CD4-positive, alpha-beta T cell (primary cell): ENCODE results near the gene ARHGEF4. TPM values are rescaled to one million over a fixed set of nuclear protein-coding genes. Genes with fewer than 3 reads are reported as not detected.

Source experiments
- ATAC-seq: fragments of 200-7000 bp; cut with Tn5 transposase; one replicate; pipeline ENCODE4 v1.10.0; 2022; ENCODE audit warnings: mild to moderate bottlenecking; ENCODE audit not compliant: poor library complexity
- CTCF ChIA-PET: fragments of 350-600 bp; sonication (Branson Sonifier 250); formaldehyde crosslinking; loops from one replicate; lab custom pipeline; 2021; ENCODE audit warnings: antibody characterized with exemption, inconsistent platforms; lab: Charles Lee
- POLR2A ChIA-PET: fragments of 350-600 bp; sonication (Branson Sonifier 250); formaldehyde crosslinking; loops from one replicate; lab custom pipeline; 2021; ENCODE audit warnings: antibody characterized with exemption, inconsistent platforms; lab: Charles Lee
- DNase-seq, 14 experiments: peaks; one replicate each; pipeline ENCODE4 v3.0.0-alpha.2; 2013 to 2020; ENCODE audit warnings: mixed read lengths in 2 of 14
- H3K27ac ChIP-seq, 2 donors: one replicate each; pipeline versions ENCODE4 v1.5.1 to v1.7.0; 2013; ENCODE audit warnings: low read length in 2 of 2, low read depth in 1 of 2, mild to moderate bottlenecking in 1 of 2
- H3K27me3 ChIP-seq, 2 experiments: 1 replicate in 1 of 2; 2 replicates in 1 of 2; pipeline versions ENCODE4 v1.6.1 to v1.7.0; 2013; ENCODE audit warnings: low read length in 2 of 2, control low read depth in 1 of 2, mild to moderate bottlenecking in 1 of 2, moderate library complexity in 1 of 2; ENCODE audit not compliant: insufficient read depth in 2 of 2, control insufficient read depth in 1 of 2
- H3K36me3 ChIP-seq: one replicate; pipeline ENCODE4 v1.6.1; 2013; ENCODE audit warnings: low read length, control low read depth; ENCODE audit not compliant: insufficient read depth
- H3K4me1 ChIP-seq: one replicate; pipeline ENCODE4 v1.6.1; 2013; ENCODE audit warnings: low read length, control low read depth; ENCODE audit not compliant: insufficient read depth
- H3K4me3 ChIP-seq: one replicate; pipeline ENCODE4 v1.5.1; 2013; ENCODE audit warnings: mild to moderate bottlenecking, low read length, moderate library complexity
- H3K9me3 ChIP-seq, 2 experiments: 1 replicate in 1 of 2; 2 replicates in 1 of 2; pipeline versions ENCODE4 v1.6.1 to v1.7.0; 2013; ENCODE audit warnings: low read length in 2 of 2, mild to moderate bottlenecking in 2 of 2, control low read depth in 1 of 2, moderate library complexity in 1 of 2; ENCODE audit not compliant: control insufficient read depth in 1 of 2, insufficient read depth in 1 of 2
- H3K27ac Mint-ChIP-seq: one replicate; pipeline ENCODE4 v1.8.0; 2020; ENCODE audit warnings: mixed read lengths
- H3K27me3 Mint-ChIP-seq: one replicate; pipeline ENCODE4 v1.8.0; 2021; ENCODE audit warnings: mixed read lengths
- H3K36me3 Mint-ChIP-seq: one replicate; pipeline ENCODE4 v1.8.0; 2021; ENCODE audit warnings: low read depth, mixed read lengths
- H3K4me1 Mint-ChIP-seq: one replicate; pipeline ENCODE4 v1.8.0; 2021; ENCODE audit warnings: low read depth, mixed read lengths
- H3K4me3 Mint-ChIP-seq: one replicate; pipeline ENCODE4 v1.8.0; 2020; ENCODE audit warnings: mild to moderate bottlenecking, mixed read lengths
- H3K9me3 Mint-ChIP-seq: one replicate; pipeline ENCODE4 v1.8.0; 2020; ENCODE audit warnings: mixed read lengths
- CTCF ChIP-seq: fragments of 200-600 bp; IDR thresholded peaks from one replicate; pipeline ENCODE4 v1.8.0; 2022; ENCODE audit warnings: antibody characterized with exemption, mild to moderate bottlenecking
- intact Hi-C, 2 experiments: fragments of 100-400 bp; cut with DNase I in 1 of 2; cut with micrococcal nuclease in 1 of 2; formaldehyde crosslinking; loops; one replicate each; pipeline versions ENCODE4 v1.15.1 to v1.9.0; 2023 to 2025; cut with DNase I, micrococcal nuclease
- total RNA-seq, 174 experiments: library from RNA in 2 of 174; stranded (reverse) in 2 of 174; gene quantifications; one replicate each; pipeline ENCODE4 v1.2.3 and lab custom pipeline; 2021 to 2026

The ARHGEF4 gene
- total RNA-seq, 2 experiments from 2014 or later = 3.6 to 4.1 TPM

DNA sequence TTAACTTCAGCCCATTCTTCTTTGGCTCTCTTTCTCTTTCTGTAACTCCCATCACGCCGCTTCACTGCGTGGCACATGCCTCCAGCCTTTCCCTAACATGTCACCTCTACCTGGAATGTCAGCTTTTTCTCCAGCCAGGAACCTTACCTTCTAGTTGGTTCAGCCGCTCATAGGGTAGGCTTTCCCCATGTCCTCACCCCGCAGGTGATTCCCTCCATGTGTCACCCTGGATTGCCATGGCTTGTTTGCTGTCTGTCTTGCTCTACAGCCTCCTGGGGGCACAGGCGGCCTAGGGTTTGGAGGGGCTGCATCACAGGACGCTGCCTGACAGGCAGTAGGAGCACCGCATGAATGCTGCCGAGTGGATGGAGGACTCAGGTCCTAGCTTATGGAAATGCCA is 39.2 kb downstream of the ARHGEF4 start:
- no peaks in the 10 kb centered on the region for H3K36me3 ChIP-seq
- TF ChIP-seq CTCF = no peak
- no peaks in the 10 kb centered on the region for H3K4me1 Mint-ChIP-seq
- CTCF ChIA-PET = interaction anchor here (0.9 to 6.0 kb wide), 2 partner anchors 8 to 78 kb away, joined by 3 to 62 read pairs; no protein-coding TSS in a partner anchor
- H3K9me3 ChIP-seq = no peaks in the 10 kb centered on the region
- no peak overlapping the region for H3K27ac Mint-ChIP-seq
- no peaks in the 10 kb centered on the region for H3K4me1 ChIP-seq
- no peaks in the 10 kb centered on the region for H3K9me3 Mint-ChIP-seq
- no peak overlapping the region for H3K27ac ChIP-seq
- peaks cover 0 to 2% of the 10 kb centered on the region in 2 experiments for H3K27me3 ChIP-seq
- intact Hi-C loops = loop anchor here in 1 of 2 experiments (10.0 kb wide), 1 partner anchor 521 kb away; the partner anchor contains the start of gene PTPN18
- POLR2A ChIA-PET = interaction anchor here (2.2 kb wide), 1 partner anchor 78 kb away, joined by 9 read pairs; no protein-coding TSS in a partner anchor
- H3K4me3 ChIP-seq = no peak overlapping the region
- no peaks in the 10 kb centered on the region for H3K36me3 Mint-ChIP-seq
- ATAC-seq (no peak), DNase-seq (no peak)
- no peak overlapping the region for H3K4me3 Mint-ChIP-seq
- H3K27me3 Mint-ChIP-seq = peaks cover 5% of the 10 kb centered on the region

DNA sequence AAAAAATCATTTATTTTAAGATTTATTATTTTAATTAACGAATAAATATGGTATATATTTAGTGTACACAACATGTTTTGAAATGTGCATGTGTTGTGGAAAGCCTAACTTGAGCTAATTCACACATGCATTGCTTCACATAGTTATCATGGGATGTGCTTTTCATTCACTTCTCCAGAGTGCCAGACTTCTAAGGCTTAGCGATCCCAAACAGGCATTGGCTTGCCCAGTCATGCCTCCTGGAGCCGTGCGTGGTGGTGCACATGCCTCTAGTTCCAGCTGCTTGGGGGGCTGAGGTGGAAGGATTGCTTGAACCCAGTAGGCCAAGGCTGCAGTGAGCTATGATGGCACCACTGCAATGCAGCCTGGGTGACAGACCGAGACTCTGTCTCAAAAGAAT is 40.5 kb downstream of the ARHGEF4 start:
- Mint-ChIP-seq H3K9me3 (no peaks in the 10 kb centered on the region), H3K27me3 (peaks cover 13% of the 10 kb centered on the region), H3K4me3 (no peak overlapping the region), H3K36me3 (no peaks in the 10 kb centered on the region), H3K4me1 (no peaks in the 10 kb centered on the region), H3K27ac (no peak overlapping the region)
- ChIA-PET CTCF (interaction anchor here (6.0 kb wide), 1 partner anchor 79 kb away, joined by 62 read pairs; no protein-coding TSS in a partner anchor), POLR2A (no interaction called here)
- peaks cover 0 to 2% of the 10 kb centered on the region in 2 experiments for H3K27me3 ChIP-seq
- H3K4me1 ChIP-seq = no peaks in the 10 kb centered on the region
- no peak for TF ChIP-seq CTCF
- DNase-seq (no peak), ATAC-seq (no peak)
- intact Hi-C loops = loop anchor here in 1 of 2 experiments (10.0 kb wide), 1 partner anchor 522 kb away; the partner anchor contains the start of gene PTPN18
- H3K27ac ChIP-seq = no peak overlapping the region
- H3K9me3 ChIP-seq = peaks cover 0 to 5% of the 10 kb centered on the region in 2 experiments
- H3K4me3 ChIP-seq = no peak overlapping the region
- no peaks in the 10 kb centered on the region for H3K36me3 ChIP-seq

- H3K9me3 ChIP-seq = peaks cover 0 to 5% of the 10 kb centered on the region in 2 experiments
- H3K27me3 ChIP-seq = peaks cover 0 to 2% of the 10 kb centered on the region in 2 experiments
- Mint-ChIP-seq H3K4me1 (no peaks in the 10 kb centered on the region), H3K36me3 (no peaks in the 10 kb centered on the region), H3K27me3 (peaks cover 13% of the 10 kb centered on the region), H3K27ac (no peak overlapping the region), H3K4me3 (no peak overlapping the region), H3K9me3 (no peaks in the 10 kb centered on the region)
- H3K27ac ChIP-seq = no peak overlapping the region
- intact Hi-C loops = loop anchor here in 1 of 2 experiments (10.0 kb wide), 1 partner anchor 524 kb away; the partner anchor contains the start of gene PTPN18
- no peak for DNase-seq
- ChIA-PET POLR2A (no interaction called here), CTCF (no interaction called here)
- no peak for TF ChIP-seq CTCF
- ATAC-seq = no peak
- no peaks in the 10 kb centered on the region for H3K36me3 ChIP-seq
- no peak overlapping the region for H3K4me3 ChIP-seq
- no peaks in the 10 kb centered on the region for H3K4me1 ChIP-seq
Observed at GRCh38 chr2:130878316-130878715, 41.6 kb downstream of the ARHGEF4 start.
